AG04450 (cell line): ENCODE data around the gene ACE. TPM values are rescaled to one million over a fixed set of nuclear protein-coding genes. Genes with fewer than 3 reads are reported as not detected.

Experiments
- CTCF ChIA-PET: fragments of 300-600, 350-600 bp; formaldehyde crosslinking; extraction: SDS; loops from one replicate; lab custom pipeline; 2022; ENCODE audit warnings: antibody characterized with exemption, inconsistent platforms; lab: Charles Lee
- POLR2A ChIA-PET: fragments of 350-600 bp; formaldehyde crosslinking; extraction: SDS; loops from one replicate; lab custom pipeline; 2021; ENCODE audit warnings: antibody characterized with exemption, inconsistent platforms; lab: Yijun Ruan, JAX
- DNase-seq: peaks from one replicate; pipeline ENCODE4 v3.0.0-alpha.2; 2011; ENCODE audit warnings: low read depth, low spot score
- H3K27ac ChIP-seq: one replicate; pipeline ENCODE4 v1.5.1; 2012; ENCODE audit warnings: low read depth, low read length, control low read depth
- H3K27me3 ChIP-seq: one replicate; pipeline ENCODE4 v1.6.0; 2012; ENCODE audit warnings: low read length; ENCODE audit not compliant: control insufficient read depth, insufficient read depth
- H3K4me3 ChIP-seq: 2 replicates; pipeline ENCODE4 v1.5.1; 2011; ENCODE audit warnings: mild to moderate bottlenecking, low read depth, low read length, control low read depth
- H3K9me3 ChIP-seq: 2 replicates; pipeline ENCODE4 v1.5.1; 2012; ENCODE audit warnings: low read length; ENCODE audit not compliant: control insufficient read depth, insufficient read depth
- polyA plus RNA-seq: library from polyadenylated mRNA; depleted of rRNA; stranded (reverse); fragments of >200 nt; gene quantifications from 2 replicates; pipeline ENCODE4 v1.2.3, GENCODE V29; 2011
- TF ChIP-seq, protein P1 (sequence below): IDR thresholded peaks from 2 replicates; pipeline ENCODE4 v1.5.1; 2011; ENCODE audit warnings: low read depth, low read length, control low read depth, inconsistent platforms

ACE gene
- polyA plus RNA-seq, 1 experiment: 0.99 TPM

DNA sequence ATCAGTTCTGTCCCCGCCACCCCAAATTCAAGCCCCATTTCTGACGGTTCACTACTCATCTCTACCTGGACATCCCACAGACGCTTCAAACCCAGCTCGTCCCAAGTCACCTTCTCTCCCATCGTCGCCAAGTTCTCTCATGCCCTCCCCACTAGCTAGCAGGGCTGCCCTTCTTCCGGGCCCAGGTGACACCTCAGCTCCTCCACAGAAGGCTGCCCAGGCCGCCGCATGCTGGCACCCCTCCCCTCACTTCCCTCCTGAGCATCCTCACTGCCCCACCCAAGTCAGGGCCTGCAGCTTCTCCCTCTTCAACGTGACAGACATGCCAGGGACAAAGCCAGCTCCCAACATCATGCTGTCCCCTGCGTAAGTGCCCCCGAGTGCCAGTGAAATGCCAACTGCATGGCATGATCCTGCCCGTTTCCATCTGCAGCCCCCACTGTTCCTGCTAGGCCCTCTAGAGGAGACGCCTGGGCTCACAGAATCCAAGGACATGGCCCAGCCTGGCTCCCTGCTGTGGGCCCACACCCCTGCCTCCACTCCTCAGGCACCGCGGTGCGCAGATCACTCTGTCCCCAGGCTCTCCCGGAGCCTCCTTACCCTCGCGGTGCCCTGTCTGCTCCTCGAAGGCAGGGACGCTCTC is 36.6 kb upstream of the ACE start:
- Histone ChIP-seq H3K9me3 (peaks cover 4% of the 10 kb centered on the region; the same call in 1 of the 2 replicates), H3K27ac (no peak overlapping the region), H3K27me3 (no peaks in the 10 kb centered on the region), H3K4me3 (no peak overlapping the region)
- DNase-seq: no peak
- TF ChIP-seq, protein P1, sequence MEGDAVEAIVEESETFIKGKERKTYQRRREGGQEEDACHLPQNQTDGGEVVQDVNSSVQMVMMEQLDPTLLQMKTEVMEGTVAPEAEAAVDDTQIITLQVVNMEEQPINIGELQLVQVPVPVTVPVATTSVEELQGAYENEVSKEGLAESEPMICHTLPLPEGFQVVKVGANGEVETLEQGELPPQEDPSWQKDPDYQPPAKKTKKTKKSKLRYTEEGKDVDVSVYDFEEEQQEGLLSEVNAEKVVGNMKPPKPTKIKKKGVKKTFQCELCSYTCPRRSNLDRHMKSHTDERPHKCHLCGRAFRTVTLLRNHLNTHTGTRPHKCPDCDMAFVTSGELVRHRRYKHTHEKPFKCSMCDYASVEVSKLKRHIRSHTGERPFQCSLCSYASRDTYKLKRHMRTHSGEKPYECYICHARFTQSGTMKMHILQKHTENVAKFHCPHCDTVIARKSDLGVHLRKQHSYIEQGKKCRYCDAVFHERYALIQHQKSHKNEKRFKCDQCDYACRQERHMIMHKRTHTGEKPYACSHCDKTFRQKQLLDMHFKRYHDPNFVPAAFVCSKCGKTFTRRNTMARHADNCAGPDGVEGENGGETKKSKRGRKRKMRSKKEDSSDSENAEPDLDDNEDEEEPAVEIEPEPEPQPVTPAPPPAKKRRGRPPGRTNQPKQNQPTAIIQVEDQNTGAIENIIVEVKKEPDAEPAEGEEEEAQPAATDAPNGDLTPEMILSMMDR: no peak
- POLR2A ChIA-PET: interaction anchor here (0.6 to 1.1 kb wide), 3 partner anchors 8 to 414 kb away, joined by 3 to 13 read pairs (median 4); no protein-coding TSS in a partner anchor
- CTCF ChIA-PET: interaction anchor here (0.5 to 1.8 kb wide), 4 partner anchors 9 to 111 kb away, joined by 3 to 11 read pairs (median 5); no protein-coding TSS in a partner anchor

DNA sequence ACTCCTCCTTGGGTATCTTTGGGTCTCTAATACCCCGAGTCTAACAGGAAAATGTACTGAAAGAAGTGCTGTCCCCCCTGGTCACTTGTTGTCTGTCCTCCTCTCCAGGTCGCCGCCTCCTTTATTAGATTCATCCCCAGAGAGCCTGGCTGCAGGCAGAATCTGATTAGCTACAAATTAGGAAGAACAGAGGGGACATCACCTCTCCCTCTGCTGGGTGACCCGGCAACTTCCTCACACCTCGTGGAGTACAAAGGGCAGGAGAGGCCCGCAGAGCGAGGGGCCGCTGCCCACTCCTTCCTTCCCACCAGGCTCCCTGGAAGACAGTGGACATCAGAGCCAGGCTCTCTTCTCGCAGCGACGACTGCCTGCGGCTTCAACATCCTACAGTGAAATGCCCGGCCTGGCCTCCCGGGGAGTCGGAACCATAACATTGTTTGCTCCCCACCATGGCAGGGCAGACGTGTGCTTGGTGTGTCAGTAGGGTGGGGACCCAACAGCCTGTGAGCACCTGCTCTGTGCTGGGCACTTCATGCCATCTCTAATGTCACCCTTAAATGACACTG is 36.0 kb upstream of the ACE start:
- TF ChIP-seq, protein P1: no peak
- Histone ChIP-seq H3K27me3 (no peaks in the 10 kb centered on the region), H3K4me3 (no peak overlapping the region), H3K9me3 (no peaks in the 10 kb centered on the region; the same call in 1 of the 2 replicates), H3K27ac (no peak overlapping the region)
- no peak for DNase-seq
- CTCF ChIA-PET: interaction anchor here (1.5 kb wide), 1 partner anchor 37 kb away, joined by 3 read pairs; no protein-coding TSS in a partner anchor
- POLR2A ChIA-PET: no interaction called here

DNA sequence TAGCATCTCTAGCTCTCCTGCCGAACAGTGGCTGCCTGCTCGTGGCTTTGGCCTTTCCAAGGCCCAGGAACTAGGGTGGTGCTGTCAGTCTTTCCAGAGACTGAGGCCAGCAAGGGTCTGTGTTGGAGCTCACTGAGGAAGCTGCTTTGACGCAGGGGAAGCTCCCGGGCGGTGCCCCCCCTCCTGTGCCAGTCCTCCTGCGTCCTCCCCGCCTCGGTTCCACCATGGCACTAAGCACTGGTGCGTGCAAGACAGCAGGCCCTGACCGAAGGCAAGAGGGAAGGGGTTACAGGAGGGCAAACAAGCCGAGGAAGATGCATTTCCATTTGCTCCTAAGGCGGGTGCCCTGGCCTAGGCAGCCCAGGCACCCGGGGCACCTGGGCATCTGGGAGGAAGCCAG is 35.2 kb upstream of the ACE start:
- Histone ChIP-seq H3K27me3 (no peaks in the 10 kb centered on the region), H3K27ac (no peak overlapping the region), H3K4me3 (no peak overlapping the region), H3K9me3 (peaks cover 1% of the 10 kb centered on the region; the same call in 1 of the 2 replicates)
- ChIA-PET CTCF (interaction anchor here (2.6 kb wide), 1 partner anchor 170 kb away, joined by 7 read pairs; no protein-coding TSS in a partner anchor), POLR2A (no interaction called here)
- no peak for DNase-seq
- TF ChIP-seq, protein P1: no peak

DNA sequence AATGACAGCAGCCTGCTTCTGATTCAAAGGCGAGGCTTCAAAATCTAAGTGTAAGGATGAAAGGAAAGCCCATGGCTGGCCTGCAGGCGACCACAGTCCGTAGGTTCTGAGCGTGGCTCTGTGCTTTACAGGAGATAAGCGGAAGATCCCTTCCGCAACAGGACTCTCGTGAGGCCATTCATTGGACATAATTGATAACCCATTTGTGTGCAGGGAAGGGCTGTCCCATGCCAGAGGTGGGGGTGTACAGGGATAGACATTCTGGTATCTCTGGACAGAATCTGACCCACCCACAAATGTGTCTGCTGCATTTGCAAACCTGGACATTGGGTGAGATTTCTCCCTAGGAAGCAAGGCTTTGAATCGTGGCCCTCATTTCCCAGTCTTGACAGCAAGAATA is 34.8 kb upstream of the ACE start:
- POLR2A ChIA-PET: no interaction called here
- TF ChIP-seq, protein P1: no peak
- H3K27me3 ChIP-seq: no peaks in the 10 kb centered on the region
- no peak for DNase-seq
- H3K9me3 ChIP-seq: peaks cover 6% of the 10 kb centered on the region; the same call in 1 of the 2 replicates
- H3K4me3 ChIP-seq: no peak overlapping the region
- CTCF ChIA-PET: interaction anchor here (2.6 kb wide), 1 partner anchor 170 kb away, joined by 7 read pairs; no protein-coding TSS in a partner anchor
- no peak overlapping the region for H3K27ac ChIP-seq

- Histone ChIP-seq H3K9me3 (peaks cover 7% of the 10 kb centered on the region; the same call in 1 of the 2 replicates), H3K4me3 (no peak overlapping the region), H3K27me3 (no peaks in the 10 kb centered on the region), H3K27ac (no peak overlapping the region)
- POLR2A ChIA-PET: interaction anchor here (0.8 kb wide), 1 partner anchor 18 kb away, joined by 3 read pairs; no protein-coding TSS in a partner anchor
- TF ChIP-seq, protein P1: peak; percentile 22; the same call in 1 of the 2 replicates
- CTCF ChIA-PET: interaction anchor here (1.3 to 2.6 kb wide), 3 partner anchors 11 to 169 kb away, joined by 3 to 7 read pairs (median 3); no protein-coding TSS in a partner anchor
- DNase-seq: no peak
Measured at GRCh38 chr17:63442549-63443035, 34.3 kb upstream of the ACE start.
